Immature natural killer cell (primary cell): Measurements from ENCODE around the gene H2BK1. TPM values are rescaled to one million over a fixed set of nuclear protein-coding genes. Genes with fewer than 3 reads are reported as not detected.

ENCODE experiments used
- DNase-seq, 3 donors: peaks; one replicate each; pipeline ENCODE4 v3.0.0; 2022; ENCODE audit warnings: mixed read lengths in 1 of 3
- H3K27ac Mint-ChIP-seq, 6 donors: one replicate each; pipeline ENCODE4 v1.8.0; 2020; ENCODE audit warnings: mixed read lengths in 6 of 6, mild to moderate bottlenecking in 5 of 6, inconsistent platforms in 4 of 6, moderate library complexity in 3 of 6
- H3K27me3 Mint-ChIP-seq, 3 donors: one replicate each; pipeline ENCODE4 v1.8.0; 2020 to 2021; ENCODE audit warnings: low read depth in 3 of 3, mild to moderate bottlenecking in 3 of 3, mixed read lengths in 3 of 3, moderate library complexity in 3 of 3, inconsistent platforms in 1 of 3
- H3K36me3 Mint-ChIP-seq, 3 donors: one replicate each; pipeline ENCODE4 v1.8.0; 2020; ENCODE audit warnings: mixed read lengths in 3 of 3, inconsistent platforms in 2 of 3, mild to moderate bottlenecking in 2 of 3
- H3K4me1 Mint-ChIP-seq, 2 donors: one replicate each; pipeline ENCODE4 v1.8.0; 2020; ENCODE audit warnings: inconsistent platforms in 2 of 2, mild to moderate bottlenecking in 2 of 2, mixed read lengths in 2 of 2, moderate library complexity in 1 of 2
- H3K4me3 Mint-ChIP-seq, 5 donors: one replicate each; pipeline ENCODE4 v1.8.0; 2020; ENCODE audit warnings: mild to moderate bottlenecking in 5 of 5, mixed read lengths in 5 of 5, inconsistent platforms in 3 of 5, moderate library complexity in 3 of 5
- H3K9me3 Mint-ChIP-seq, 6 donors: one replicate each; pipeline ENCODE4 v1.8.0; 2020; ENCODE audit warnings: mild to moderate bottlenecking in 6 of 6, mixed read lengths in 6 of 6, inconsistent platforms in 4 of 6, moderate library complexity in 3 of 6
- polyA plus RNA-seq, 3 donors: library from polyadenylated mRNA; unstranded; fragments of 300-500 nt; fragmentation: Illumina TruSeq; gene quantifications; one replicate each; pipeline ENCODE4 v1.2.3, GENCODE V29; 2021

Gene H2BK1
- polyA plus RNA-seq, 3 donors from 2014 or later: not detected

DNA sequence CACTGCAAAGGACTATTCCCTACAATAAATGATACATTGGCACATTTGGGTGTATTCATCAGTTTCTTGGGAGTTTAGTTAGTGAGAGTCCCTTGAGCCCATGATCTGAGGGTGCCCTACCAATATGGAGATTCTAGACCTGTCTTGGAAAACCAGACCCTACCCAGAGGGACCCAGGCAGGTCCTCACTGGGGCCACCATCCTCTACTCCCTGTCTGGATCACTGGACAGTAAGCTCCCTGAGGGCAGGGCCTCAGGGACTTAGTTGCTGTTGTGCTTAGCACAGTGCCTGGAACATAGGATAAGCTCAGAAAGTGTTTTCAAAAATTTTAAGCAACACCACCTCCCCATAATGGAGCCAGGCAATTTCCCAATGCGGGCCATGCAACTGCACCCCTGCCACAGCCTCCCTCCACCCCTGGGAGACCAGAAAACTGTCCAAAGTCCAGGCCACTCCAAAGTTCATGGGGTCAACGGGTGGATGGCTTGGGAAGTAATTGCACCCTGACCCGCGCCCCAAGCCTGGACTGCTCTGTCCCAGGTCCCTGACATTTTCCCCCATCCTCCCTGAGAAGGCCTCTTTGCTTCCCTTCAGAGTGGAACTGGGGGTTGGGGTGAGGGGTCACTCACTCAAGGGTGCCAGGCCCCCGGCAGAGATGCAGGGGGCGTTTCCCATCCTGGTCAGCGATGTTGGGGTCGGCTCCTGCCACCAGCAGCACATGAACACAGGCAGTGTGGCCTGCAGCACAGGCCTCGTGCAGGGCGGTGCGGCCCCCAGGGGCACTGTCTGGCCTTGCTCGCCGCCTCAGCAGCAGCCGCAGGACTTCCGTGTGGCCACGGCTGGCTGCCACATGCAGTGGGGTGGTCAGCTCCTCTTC lies 24.3 kb downstream of the H2BK1 start:
- Mint-ChIP-seq H3K9me3 (no peaks in the 10 kb centered on the region), H3K27ac (no peak overlapping the region), H3K27me3 (peaks cover 0 to 3% (median 2%) of the 10 kb centered on the region in 3 donors), H3K4me3 (no peak overlapping the region), H3K4me1 (no peaks in the 10 kb centered on the region), H3K36me3 (no peaks in the 10 kb centered on the region)
- DNase-seq: no peak

DNA sequence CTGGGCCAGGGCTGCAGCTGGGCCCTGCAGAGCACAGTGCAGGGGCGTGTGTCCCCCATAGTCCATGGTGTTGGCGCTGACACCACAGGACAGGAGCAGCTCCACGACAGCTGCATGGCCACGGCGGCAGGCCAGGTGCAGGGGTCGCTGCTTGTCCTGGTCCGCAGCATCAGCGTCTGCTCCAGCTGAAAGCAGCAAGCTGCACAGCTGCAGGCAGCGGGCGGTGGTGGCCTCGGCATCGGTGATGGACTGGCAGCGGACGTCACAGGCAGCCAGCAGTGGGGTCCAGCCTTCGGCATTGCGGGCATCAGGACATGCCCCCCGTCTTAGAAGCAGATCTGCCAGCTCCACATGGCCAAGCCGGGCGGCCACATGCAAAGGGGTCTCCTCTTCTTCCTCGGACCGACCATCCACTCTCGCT lies 29.3 kb downstream of the H2BK1 start:
- Mint-ChIP-seq H3K4me1 (no peaks in the 10 kb centered on the region), H3K9me3 (no peaks in the 10 kb centered on the region), H3K4me3 (no peak overlapping the region), H3K36me3 (no peaks in the 10 kb centered on the region), H3K27ac (no peak overlapping the region), H3K27me3 (peaks cover 0 to 5% (median 5%) of the 10 kb centered on the region in 3 donors)
- DNase-seq: no peak

- H3K27me3 Mint-ChIP-seq: peaks cover 2 to 5% (median 5%) of the 10 kb centered on the region in 3 donors
- no peaks in the 10 kb centered on the region for H3K4me1 Mint-ChIP-seq
- no peak for DNase-seq
- H3K27ac Mint-ChIP-seq: no peak overlapping the region
- no peaks in the 10 kb centered on the region for H3K36me3 Mint-ChIP-seq
- no peak overlapping the region for H3K4me3 Mint-ChIP-seq
- no peaks in the 10 kb centered on the region for H3K9me3 Mint-ChIP-seq
Observed at GRCh38 chr7:151179946-151180345, 30.3 kb downstream of the H2BK1 start.

- no peak overlapping the region for H3K4me3 Mint-ChIP-seq
- no peaks in the 10 kb centered on the region for H3K36me3 Mint-ChIP-seq
- no peak for DNase-seq
- peak overlapping the region in 1 of 6 donors; percentile 27 for H3K27ac Mint-ChIP-seq
- no peaks in the 10 kb centered on the region for H3K4me1 Mint-ChIP-seq
- H3K9me3 Mint-ChIP-seq: no peaks in the 10 kb centered on the region
- H3K27me3 Mint-ChIP-seq: peaks cover 2 to 6% (median 5%) of the 10 kb centered on the region in 3 donors
Observed at GRCh38 chr7:151179287-151179860, 30.9 kb downstream of the H2BK1 start.

DNA sequence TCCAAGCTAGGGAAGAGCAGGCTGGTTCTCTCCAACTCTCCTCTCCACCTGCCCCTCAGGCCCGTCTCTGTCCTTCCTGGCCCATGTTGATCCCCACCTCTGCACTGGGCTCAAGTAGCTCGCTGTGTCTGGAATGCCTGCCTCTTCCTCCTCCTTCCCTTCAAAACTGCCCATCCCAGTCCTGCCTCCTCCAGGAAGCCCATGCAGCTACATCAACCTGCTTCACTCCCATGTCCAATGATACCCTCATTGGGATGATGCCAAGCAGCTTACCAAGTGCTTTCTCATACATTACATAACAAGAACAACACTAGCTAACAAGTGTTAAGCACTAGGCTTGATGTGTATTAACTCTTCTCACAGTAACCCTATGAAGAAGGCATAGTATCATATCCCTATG lies 31.5 kb downstream of the H2BK1 start:
- Mint-ChIP-seq H3K36me3 (no peaks in the 10 kb centered on the region), H3K9me3 (no peaks in the 10 kb centered on the region), H3K27ac (peak overlapping the region in 1 of 6 donors; percentile 27), H3K27me3 (peaks cover 2 to 6% (median 5%) of the 10 kb centered on the region in 3 donors), H3K4me3 (no peak overlapping the region), H3K4me1 (no peaks in the 10 kb centered on the region)
- no peak for DNase-seq

DNA sequence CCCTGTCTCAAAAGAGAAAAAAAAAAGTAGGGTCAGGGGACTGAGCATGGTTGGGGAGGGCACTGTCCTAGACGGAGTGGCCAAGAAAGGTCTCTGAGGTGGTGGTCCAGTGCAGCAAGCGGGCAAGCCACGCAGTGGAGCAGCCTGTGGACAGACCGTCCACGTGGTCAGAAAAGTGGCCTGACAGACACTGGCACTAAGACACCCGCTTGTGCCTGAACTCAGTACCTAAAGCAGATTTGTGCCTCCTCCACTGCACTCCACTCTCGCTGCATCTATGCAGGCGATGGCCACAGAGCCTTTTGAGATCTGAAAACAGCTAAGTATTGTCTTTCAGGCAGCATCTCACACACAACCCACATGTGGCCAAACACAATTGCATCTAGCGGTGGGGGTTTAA lies 32.1 kb downstream of the H2BK1 start:
- Mint-ChIP-seq H3K27ac (no peak overlapping the region), H3K9me3 (no peaks in the 10 kb centered on the region), H3K36me3 (no peaks in the 10 kb centered on the region), H3K4me3 (no peak overlapping the region), H3K4me1 (peaks cover 0 to 2% of the 10 kb centered on the region in 2 donors), H3K27me3 (peaks cover 2 to 7% (median 5%) of the 10 kb centered on the region in 3 donors)
- no peak for DNase-seq

- DNase-seq: no peak
- peaks cover 6 to 7% of the 10 kb centered on the region in 2 donors for H3K4me1 Mint-ChIP-seq
- H3K27me3 Mint-ChIP-seq: peaks cover 5 to 11% (median 9%) of the 10 kb centered on the region in 3 donors
- peaks cover 0 to 3% (median 0%) of the 10 kb centered on the region in 3 donors for H3K36me3 Mint-ChIP-seq
- H3K9me3 Mint-ChIP-seq: no peaks in the 10 kb centered on the region
- H3K27ac Mint-ChIP-seq: no peak overlapping the region
- no peak overlapping the region for H3K4me3 Mint-ChIP-seq
Observed at GRCh38 chr7:151177310-151177709, 33.0 kb downstream of the H2BK1 start.

DNA sequence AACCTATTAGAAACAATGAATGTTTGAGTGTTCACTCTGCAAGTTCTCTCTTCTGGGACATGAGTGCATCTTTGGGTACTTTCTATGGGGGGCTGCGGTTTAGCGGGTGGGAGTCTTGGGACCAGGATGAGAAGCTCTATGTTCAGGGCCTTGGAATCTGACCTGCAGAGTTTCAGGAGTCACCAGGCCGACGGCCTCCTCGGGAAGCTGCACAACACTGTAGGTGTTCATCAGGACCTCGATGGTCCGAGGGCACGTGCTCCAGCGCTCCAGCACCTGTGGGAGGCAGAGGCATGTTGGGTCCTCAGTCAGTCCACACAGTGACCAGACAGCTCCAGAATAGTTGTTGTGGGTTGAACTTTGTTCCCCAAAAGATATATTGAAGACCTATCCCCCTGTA lies 33.9 kb downstream of the H2BK1 start:
- peaks cover 6 to 9% of the 10 kb centered on the region in 2 donors for H3K4me1 Mint-ChIP-seq
- no peaks in the 10 kb centered on the region for H3K9me3 Mint-ChIP-seq
- H3K36me3 Mint-ChIP-seq: peaks cover 0 to 4% (median 0%) of the 10 kb centered on the region in 3 donors
- no peak for DNase-seq
- H3K4me3 Mint-ChIP-seq: no peak overlapping the region
- no peak overlapping the region for H3K27ac Mint-ChIP-seq
- H3K27me3 Mint-ChIP-seq: peaks cover 10 to 13% (median 11%) of the 10 kb centered on the region in 3 donors

- DNase-seq: no peak
- H3K27me3 Mint-ChIP-seq: peaks cover 11 to 16% (median 14%) of the 10 kb centered on the region in 3 donors
- peaks cover 0 to 4% (median 0%) of the 10 kb centered on the region in 3 donors for H3K36me3 Mint-ChIP-seq
- H3K9me3 Mint-ChIP-seq: no peaks in the 10 kb centered on the region
- no peak overlapping the region for H3K27ac Mint-ChIP-seq
- H3K4me1 Mint-ChIP-seq: peaks cover 6 to 9% of the 10 kb centered on the region in 2 donors
- no peak overlapping the region for H3K4me3 Mint-ChIP-seq
Observed at GRCh38 chr7:151175793-151176311, 34.4 kb downstream of the H2BK1 start.

DNA sequence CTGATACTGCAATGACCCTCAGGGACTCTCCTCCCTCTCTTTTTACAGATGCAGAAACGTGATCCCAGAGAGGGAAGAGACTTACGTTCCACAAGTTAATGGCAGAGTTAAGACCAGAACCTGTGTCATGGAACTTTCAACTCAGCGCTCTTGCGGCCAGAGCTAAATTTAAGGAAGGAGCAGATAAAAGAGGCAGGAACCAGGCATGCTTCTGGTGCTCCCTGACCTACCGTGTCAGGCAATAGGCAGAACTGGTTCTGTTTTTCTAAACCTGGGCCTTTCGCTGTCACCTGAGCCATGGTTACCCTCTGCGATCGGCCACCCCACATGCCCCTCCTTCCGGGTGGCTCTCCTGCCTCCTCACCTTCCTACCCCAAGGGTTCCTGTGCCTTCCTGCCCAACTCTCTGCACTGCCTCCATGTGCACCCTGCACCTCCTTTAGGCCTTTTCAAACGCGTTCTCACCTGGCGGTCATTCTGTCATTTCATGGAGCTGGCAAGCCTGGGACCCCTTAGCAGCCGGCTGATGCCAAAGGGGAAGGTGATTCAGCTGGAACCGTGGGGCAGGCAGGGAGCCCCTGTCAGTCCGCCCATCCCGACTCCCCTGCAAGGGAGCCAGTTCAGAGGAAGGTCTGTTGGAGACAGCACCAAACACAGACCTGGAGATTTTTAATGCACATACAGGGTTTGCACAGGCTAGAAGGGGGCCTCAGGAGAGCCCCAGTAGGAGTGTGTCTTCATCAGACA lies 35.1 kb downstream of the H2BK1 start:
- Mint-ChIP-seq H3K9me3 (no peaks in the 10 kb centered on the region), H3K4me3 (peak overlapping the region in 1 of 5 donors; percentile 47), H3K36me3 (peaks cover 0 to 4% (median 0%) of the 10 kb centered on the region in 3 donors), H3K4me1 (peaks cover 6 to 9% of the 10 kb centered on the region in 2 donors), H3K27me3 (peaks cover 11 to 16% (median 14%) of the 10 kb centered on the region in 3 donors), H3K27ac (no peak overlapping the region)
- no peak for DNase-seq

- peak; percentile 8 to 51 (median 10) for DNase-seq
- peaks cover 11 to 20% (median 20%) of the 10 kb centered on the region in 3 donors for H3K27me3 Mint-ChIP-seq
- H3K9me3 Mint-ChIP-seq: no peaks in the 10 kb centered on the region
- peaks cover 6 to 9% of the 10 kb centered on the region in 2 donors for H3K4me1 Mint-ChIP-seq
- no peak overlapping the region for H3K27ac Mint-ChIP-seq
- H3K36me3 Mint-ChIP-seq: peaks cover 0 to 4% (median 0%) of the 10 kb centered on the region in 3 donors
- H3K4me3 Mint-ChIP-seq: no peak overlapping the region
Observed at GRCh38 chr7:151174246-151175046, 35.8 kb downstream of the H2BK1 start.

- Mint-ChIP-seq H3K27ac (no peak overlapping the region), H3K9me3 (no peaks in the 10 kb centered on the region)
Observed at GRCh38 chr7:151173386-151174245, 36.7 kb downstream of the H2BK1 start.

More at GRCh38 chr7:151173386-151174245, 36.7 kb downstream of the H2BK1 start:
- DNase-seq: no peak
- Mint-ChIP-seq H3K36me3 (peaks cover 0 to 4% (median 0%) of the 10 kb centered on the region in 3 donors), H3K4me3 (no peak overlapping the region), H3K4me1 (peaks cover 6 to 11% of the 10 kb centered on the region in 2 donors), H3K27me3 (peaks cover 14 to 28% (median 22%) of the 10 kb centered on the region in 3 donors)
